GM23338 (cell line): ENCODE results near the gene DUSP19. TPM values are rescaled to one million over a fixed set of nuclear protein-coding genes. Genes with fewer than 3 reads are reported as not detected.

Experiments
- ATAC-seq: fragments of 200-7000 bp; cut with Tn5 transposase; 3 replicates; pipeline ENCODE4 v1.9.1; 2020
- DNase-seq: peaks from one replicate; pipeline ENCODE4 v3.0.0-alpha.2; 2015; ENCODE audit warnings: low spot score
- H2AFZ ChIP-seq: fragments of 200-600 bp; sonication (generic); 2 replicates; pipeline ENCODE4 v1.8.0; 2016; ENCODE audit warnings: antibody characterized with exemption, mild to moderate bottlenecking, moderate library complexity
- H3F3A ChIP-seq: fragments of 200-600 bp; sonication (generic); replicated peaks from 2 replicates; pipeline ENCODE4 v1.8.0; 2017; ENCODE audit warnings: antibody characterized with exemption, mixed run types, low read depth
- H3K27ac ChIP-seq: fragments of 200-600 bp; sonication (generic); 2 replicates; pipeline ENCODE4 v1.6.1; 2016; ENCODE audit warnings: low read depth
- H3K27me3 ChIP-seq: fragments of 200-600 bp; sonication (generic); 2 replicates; pipeline ENCODE4 v1.8.0; 2016; ENCODE audit warnings: mild to moderate bottlenecking, mixed run types, moderate library complexity; ENCODE audit not compliant: insufficient read depth
- H3K36me3 ChIP-seq: fragments of 200-600 bp; sonication (generic); 2 replicates; pipeline ENCODE4 v1.8.0; 2016; ENCODE audit warnings: mild to moderate bottlenecking; ENCODE audit not compliant: insufficient read depth
- H3K4me1 ChIP-seq: fragments of 200-600 bp; sonication (generic); 2 replicates; pipeline ENCODE4 v1.8.0; 2016; ENCODE audit warnings: mild to moderate bottlenecking, moderate library complexity; ENCODE audit not compliant: insufficient read depth
- H3K4me2 ChIP-seq: fragments of 200-600 bp; sonication (generic); 2 replicates; pipeline ENCODE4 v1.7.1; 2017; ENCODE audit warnings: mixed run types
- H3K4me3 ChIP-seq: fragments of 200-600 bp; sonication (generic); 2 replicates; pipeline ENCODE4 v1.6.1; 2016; ENCODE audit warnings: mixed run types
- H3K79me2 ChIP-seq: fragments of 200-600 bp; sonication (generic); replicated peaks from 2 replicates; pipeline ENCODE4 v1.8.0; 2017; ENCODE audit warnings: mild to moderate bottlenecking; ENCODE audit not compliant: insufficient read depth
- H3K9me2 ChIP-seq: fragments of 200-600 bp; sonication (generic); 2 replicates; pipeline ENCODE4 v1.8.0; 2017; ENCODE audit not compliant: insufficient read depth
- H4K20me1 ChIP-seq: fragments of 200-600 bp; sonication (generic); replicated peaks from 2 replicates; pipeline ENCODE4 v1.8.0; 2017; ENCODE audit warnings: mild to moderate bottlenecking; ENCODE audit not compliant: insufficient read depth
- H3K27ac Mint-ChIP-seq: 2 replicates; pipeline ENCODE4 v1.8.0; 2020; ENCODE audit warnings: inconsistent platforms, mild to moderate bottlenecking, moderate library complexity, mixed read lengths
- H3K27me3 Mint-ChIP-seq: 3 replicates; pipeline ENCODE4 v1.8.0; 2022; ENCODE audit warnings: low read depth, mild to moderate bottlenecking, moderate library complexity, mixed read lengths, inconsistent platforms; ENCODE audit not compliant: insufficient read depth, poor library complexity
- H3K36me3 Mint-ChIP-seq: 3 replicates; pipeline ENCODE4 v1.8.0; 2021; ENCODE audit warnings: low read depth, mild to moderate bottlenecking, inconsistent platforms, moderate library complexity, mixed read lengths
- H3K4me1 Mint-ChIP-seq: 3 replicates; pipeline ENCODE4 v1.8.0; 2020; ENCODE audit warnings: mild to moderate bottlenecking, inconsistent platforms, mixed read lengths
- H3K4me3 Mint-ChIP-seq: 3 replicates; pipeline ENCODE4 v1.8.0; 2021; ENCODE audit warnings: moderate library complexity, mild to moderate bottlenecking, inconsistent platforms, mixed read lengths
- H3K9me3 Mint-ChIP-seq: 3 replicates; pipeline ENCODE4 v1.8.0; 2020; ENCODE audit warnings: moderate library complexity, mild to moderate bottlenecking, inconsistent platforms, mixed read lengths
- EZH2 ChIP-seq: fragments of 200-600 bp; sonication (generic); IDR thresholded peaks from one replicate; pipeline ENCODE4 v1.8.0; 2017; ENCODE audit warnings: antibody characterized with exemption, mild to moderate bottlenecking, low read depth; ENCODE audit not compliant: unreplicated experiment
- EZH2phosphoT487 ChIP-seq: fragments of 200-600 bp; sonication (generic); IDR thresholded peaks from one replicate; pipeline ENCODE4 v1.8.1; 2018; ENCODE audit warnings: antibody characterized with exemption; ENCODE audit not compliant: unreplicated experiment
- JUNB ChIP-seq: IDR thresholded peaks from one replicate; pipeline ENCODE4 v1.6.1; 2016; ENCODE audit warnings: antibody characterized with exemption; ENCODE audit not compliant: unreplicated experiment
- POLR2AphosphoS5 ChIP-seq: IDR thresholded peaks from 2 replicates; pipeline ENCODE4 v1.6.1; 2016; ENCODE audit warnings: antibody characterized with exemption, low read depth
- STAT1 ChIP-seq: IDR thresholded peaks from one replicate; pipeline ENCODE4 v1.6.1; 2016; ENCODE audit warnings: antibody characterized with exemption; ENCODE audit not compliant: unreplicated experiment
- ZNF114 ChIP-seq: fragments of 250-450 bp; sonication (Bioruptor Pico); IDR thresholded peaks from 2 replicates; pipeline ENCODE4 v1.5.0; 2020; ENCODE audit warnings: mild to moderate bottlenecking, moderate library complexity
- ZNF462 ChIP-seq: fragments of 250-450 bp; sonication (Bioruptor Pico); IDR thresholded peaks from 2 replicates; pipeline ENCODE4 v1.5.0; 2020; ENCODE audit warnings: mild to moderate bottlenecking, moderate library complexity
- polyA plus RNA-seq: library from polyadenylated mRNA; unstranded; fragments of >200 nt; fragmentation: Nextera tagmentation; extraction: Ambion mirVana; gene quantifications from 2 replicates; pipeline ENCODE4 v1.2.1, GENCODE V29; 2016
- total RNA-seq: library from RNA; depleted of rRNA; stranded (reverse); fragments of >200 nt; shearing (Covaris generic); gene quantifications from 2 replicates; pipeline ENCODE4 v1.2.3, GENCODE V29; 2014

DUSP19 gene
- total and polyA plus RNA-seq, 2 experiments from 2014 or later: 1.9 to 2.8 TPM

GRCh38 chr2:183105402-183106134 is 27.0 kb downstream of the DUSP19 start (continued):
- no peak for TF ChIP-seq ZNF462 (CRISPR knock-in tag)

GRCh38 chr2:183112577-183112976 is 34.0 kb downstream of the DUSP19 start:
- H3K9me2 ChIP-seq: no peaks in the 10 kb centered on the region
- H3K4me3 ChIP-seq: no peak overlapping the region
- no peak for DNase-seq
- no peak overlapping the region for H3K27ac Mint-ChIP-seq
- H3K4me3 Mint-ChIP-seq: no peak overlapping the region
- no peaks in the 10 kb centered on the region for H3K36me3 ChIP-seq
- no peaks in the 10 kb centered on the region for H3K27me3 ChIP-seq
- H3K27me3 Mint-ChIP-seq: no peaks in the 10 kb centered on the region
- no peaks in the 10 kb centered on the region for H3K4me1 ChIP-seq
- no peak for ATAC-seq
- no peaks in the 10 kb centered on the region for H3K36me3 Mint-ChIP-seq
- no peak overlapping the region for H3K27ac ChIP-seq
- H4K20me1 ChIP-seq: no peaks in the 10 kb centered on the region
- no peak overlapping the region for H2AFZ ChIP-seq
- H3K79me2 ChIP-seq: no peaks in the 10 kb centered on the region
- no peak overlapping the region for H3K4me2 ChIP-seq
- H3K4me1 Mint-ChIP-seq: no peaks in the 10 kb centered on the region
- no peaks in the 10 kb centered on the region for H3F3A ChIP-seq
- no peaks in the 10 kb centered on the region; the same call in 2 of the 3 replicates for H3K9me3 Mint-ChIP-seq
- TF ChIP-seq ZNF114 (CRISPR knock-in tag) (no peak), STAT1 (no peak), POLR2AphosphoS5 (no peak), ZNF462 (CRISPR knock-in tag) (no peak), EZH2phosphoT487 (no peak), EZH2 (no peak), JUNB (no peak)
